DND-41 (cell line): Measurements from ENCODE around the gene DNASE1L2.

Experiments
- ATAC-seq: fragments of 200-7000 bp; cut with Tn5 transposase; 3 replicates; pipeline ENCODE4 v1.9.1; 2021; ENCODE audit warnings: low read depth; ENCODE audit not compliant: insufficient read depth
- DNase-seq: peaks from one replicate; pipeline ENCODE4 v3.0.0-alpha.2; 2020
- H2AFZ ChIP-seq: 2 replicates; pipeline ENCODE4 v1.6.0; 2012; ENCODE audit warnings: low read depth, low read length
- H3K27ac ChIP-seq: 2 replicates; pipeline ENCODE4 v1.5.1; 2012; ENCODE audit warnings: low read length, inconsistent platforms
- H3K27me3 ChIP-seq: fragments of 200-600 bp; sonication (generic); 2 replicates; pipeline ENCODE4 v1.6.0; 2012; ENCODE audit warnings: low read length, mild to moderate bottlenecking, inconsistent platforms; ENCODE audit not compliant: insufficient read depth, poor library complexity
- H3K36me3 ChIP-seq: 2 replicates; pipeline ENCODE4 v1.5.1; 2012; ENCODE audit warnings: low read length, inconsistent platforms; ENCODE audit not compliant: insufficient read depth
- H3K4me1 ChIP-seq: 2 replicates; pipeline ENCODE4 v1.5.1; 2012; ENCODE audit warnings: mild to moderate bottlenecking, low read length; ENCODE audit not compliant: insufficient read depth
- H3K4me2 ChIP-seq: 2 replicates; pipeline ENCODE4 v1.6.0; 2012; ENCODE audit warnings: mild to moderate bottlenecking, moderate library complexity, low read length, inconsistent platforms; ENCODE audit not compliant: insufficient read depth
- H3K4me3 ChIP-seq, 2 experiments: fragments of 200-600 bp in 1 of 2; shearing (Covaris generic) in 1 of 2; 2 replicates each; pipeline ENCODE4 v1.5.1; 2012 to 2016; ENCODE audit warnings: inconsistent platforms in 2 of 2, low read length in 2 of 2, mild to moderate bottlenecking in 2 of 2, low read depth in 1 of 2, moderate library complexity in 1 of 2
- H3K79me2 ChIP-seq: 2 replicates; pipeline ENCODE4 v1.6.0; 2012; ENCODE audit warnings: low read length, inconsistent platforms; ENCODE audit not compliant: insufficient read depth
- H3K9ac ChIP-seq: 2 replicates; pipeline ENCODE4 v1.6.0; 2012; ENCODE audit warnings: low read depth, mild to moderate bottlenecking, inconsistent platforms, low read length, moderate library complexity
- H3K9me3 ChIP-seq: 2 replicates; pipeline ENCODE4 v1.5.1; 2012; ENCODE audit warnings: low read length, moderate library complexity, mild to moderate bottlenecking, inconsistent platforms; ENCODE audit not compliant: insufficient read depth, severe bottlenecking
- H4K20me1 ChIP-seq: 2 replicates; pipeline ENCODE4 v1.6.0; 2012; ENCODE audit warnings: low read length; ENCODE audit not compliant: insufficient read depth
- CTCF ChIP-seq: IDR thresholded peaks from 2 replicates; pipeline ENCODE4 v1.5.1; 2012; ENCODE audit warnings: borderline replicate concordance, low read length, moderate library complexity, mild to moderate bottlenecking; ENCODE audit not compliant: poor library complexity, severe bottlenecking; ENCODE audit errors: extremely low read depth
- EZH2 ChIP-seq: IDR thresholded peaks from 3 replicates; pipeline ENCODE4 v1.6.1; 2012; ENCODE audit warnings: borderline replicate concordance, low read depth, mild to moderate bottlenecking, moderate library complexity, low read length, inconsistent platforms; ENCODE audit not compliant: severe bottlenecking

Gene DNASE1L2

GRCh38 chr16:2208772-2209171 lies 27.5 kb upstream of the DNASE1L2 start:
- Histone ChIP-seq H2AFZ (no peak overlapping the region), H3K4me2 (no peak overlapping the region), H3K4me3 (no peak overlapping the region), H4K20me1 (peaks cover 28% of the 10 kb centered on the region), H3K79me2 (peaks cover 53% of the 10 kb centered on the region), H3K27me3 (no peaks in the 10 kb centered on the region), H3K9me3 (no peaks in the 10 kb centered on the region), H3K27ac (no peak overlapping the region), H3K4me1 (peaks cover 56% of the 10 kb centered on the region), H3K9ac (no peak overlapping the region), H3K36me3 (peaks cover 68% of the 10 kb centered on the region)
- DNase-seq (no peak), ATAC-seq (no peak)
- TF ChIP-seq EZH2 (no peak), CTCF (no peak)

- Histone ChIP-seq H2AFZ (no peak overlapping the region), H3K4me2 (no peak overlapping the region), H3K4me1 (peaks cover 53% of the 10 kb centered on the region), H3K79me2 (peaks cover 60% of the 10 kb centered on the region), H3K9ac (no peak overlapping the region), H4K20me1 (peaks cover 29% of the 10 kb centered on the region), H3K27me3 (no peaks in the 10 kb centered on the region), H3K9me3 (no peaks in the 10 kb centered on the region), H3K4me3 (no peak overlapping the region), H3K27ac (no peak overlapping the region), H3K36me3 (peaks cover 68% of the 10 kb centered on the region)
- ATAC-seq (no peak), DNase-seq (no peak)
- TF ChIP-seq CTCF: no peak
- no peak for TF ChIP-seq EZH2
Observed at GRCh38 chr16:2209258-2210008, 26.8 kb upstream of the DNASE1L2 start.

- Histone ChIP-seq H3K79me2 (peaks cover 59% of the 10 kb centered on the region), H3K9me3 (no peaks in the 10 kb centered on the region), H2AFZ (no peak overlapping the region), H3K36me3 (peaks cover 68% of the 10 kb centered on the region), H3K27me3 (no peaks in the 10 kb centered on the region), H3K4me2 (no peak overlapping the region), H3K27ac (no peak overlapping the region), H3K4me3 (no peak overlapping the region), H3K9ac (no peak overlapping the region), H3K4me1 (peaks cover 48% of the 10 kb centered on the region), H4K20me1 (peaks cover 29% of the 10 kb centered on the region)
- ATAC-seq (no peak), DNase-seq (no peak)
- no peak for TF ChIP-seq EZH2
- TF ChIP-seq CTCF: no peak
Observed at GRCh38 chr16:2210009-2210332, 26.3 kb upstream of the DNASE1L2 start.
